GM19099 (cell line): ENCODE measurements around the gene GALNT1.

Experiments used
- POLR2A ChIP-seq: IDR thresholded peaks from 3 replicates; pipeline ENCODE4 v1.6.1; 2011; ENCODE audit warnings: low read depth; ENCODE audit not compliant: insufficient read length; ENCODE audit errors: extremely low read depth

The GALNT1 gene

DNA sequence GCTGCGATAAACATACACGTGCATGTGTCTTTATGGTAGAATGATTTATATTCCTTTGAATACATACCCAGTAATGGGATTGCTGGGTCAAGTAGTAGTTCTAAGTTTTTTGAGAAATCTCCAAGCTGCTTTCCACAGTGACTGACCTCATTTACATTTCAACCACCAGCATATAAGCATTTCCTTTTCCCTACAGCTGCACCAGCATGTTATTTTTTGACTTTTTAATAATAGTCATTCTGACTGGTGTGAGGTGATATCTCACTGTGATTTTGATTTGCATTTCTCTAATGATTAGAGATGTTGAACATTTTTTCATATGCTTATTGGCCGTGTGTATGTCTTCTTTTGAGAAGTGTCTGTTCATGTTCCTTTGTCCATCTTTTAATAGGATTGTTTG is 22.8 kb downstream of the GALNT1 start:
- TF ChIP-seq POLR2A = no peak

DNA sequence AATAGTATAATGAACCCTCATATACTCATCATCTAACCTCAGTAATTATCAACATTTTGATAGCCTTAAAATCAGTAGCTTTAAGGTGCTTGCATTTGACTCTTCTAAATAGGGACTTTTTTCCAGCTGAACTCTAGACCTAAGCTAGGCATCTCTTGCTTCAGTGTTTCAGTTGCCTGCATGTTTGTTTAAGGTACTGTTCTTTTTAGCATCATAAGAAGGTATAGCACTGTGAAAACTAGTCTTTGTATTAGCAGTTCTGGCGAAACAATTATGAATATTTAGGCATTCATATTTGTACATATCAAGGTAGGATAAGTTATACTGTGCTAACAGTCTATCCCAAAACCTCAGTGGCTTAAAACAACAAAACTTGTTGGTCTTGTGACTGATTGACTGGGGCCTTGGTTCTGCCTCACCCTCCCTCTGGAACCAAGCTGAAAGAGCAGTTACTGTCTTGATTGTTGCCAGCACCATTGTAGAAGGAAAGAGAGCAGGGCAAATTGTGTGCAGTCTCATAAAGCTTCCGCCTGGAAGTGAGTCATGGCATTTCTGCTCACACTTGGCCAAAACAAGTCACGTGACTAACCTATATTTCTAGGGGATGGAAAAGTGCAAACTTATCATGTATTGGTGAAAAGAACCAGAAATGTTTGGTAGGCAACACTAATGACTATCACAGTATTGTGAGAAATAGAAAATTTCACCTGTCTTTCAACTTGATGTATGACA is 24.3 kb downstream of the GALNT1 start:
- no peak for TF ChIP-seq POLR2A

DNA sequence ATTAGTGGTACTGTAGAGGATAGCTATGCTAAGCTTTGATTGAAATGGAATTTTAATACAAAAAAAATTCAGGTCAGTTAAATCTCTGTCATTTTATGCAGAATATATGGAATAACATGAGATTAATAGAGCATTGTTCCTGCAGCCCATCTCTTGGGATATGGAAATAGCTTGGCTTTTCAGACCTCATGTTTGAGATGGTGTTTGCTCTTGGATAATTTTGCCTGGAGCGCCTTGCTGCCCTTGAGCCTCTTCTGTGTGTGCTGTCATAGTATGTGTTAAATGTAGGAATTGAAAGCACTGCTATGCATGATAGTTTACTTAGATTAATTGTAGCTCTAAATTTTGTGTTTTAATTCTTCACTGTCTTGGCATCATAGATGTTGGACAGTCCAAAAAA is 27.7 kb downstream of the GALNT1 start:
- no peak for TF ChIP-seq POLR2A

DNA sequence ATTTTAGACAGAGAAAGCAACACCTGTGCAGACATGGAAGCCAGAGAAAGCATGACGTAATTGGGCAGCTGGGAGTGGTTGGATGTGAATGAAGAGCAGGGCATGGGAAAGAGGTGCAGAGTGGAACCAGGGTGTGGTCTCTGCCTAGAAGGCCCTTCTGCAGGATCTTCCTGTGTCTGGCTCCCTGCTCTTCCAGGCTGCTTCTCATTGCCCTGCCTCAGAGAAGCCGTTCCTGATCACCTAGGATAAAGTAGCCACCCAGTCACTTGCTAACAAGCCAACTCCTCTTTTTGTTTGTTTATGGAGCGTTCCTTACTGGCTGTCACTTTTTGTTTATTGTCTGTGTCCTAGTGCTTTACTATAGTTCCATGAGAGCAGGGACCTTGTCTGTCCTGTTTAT is 28.5 kb downstream of the GALNT1 start:
- no peak for TF ChIP-seq POLR2A

DNA sequence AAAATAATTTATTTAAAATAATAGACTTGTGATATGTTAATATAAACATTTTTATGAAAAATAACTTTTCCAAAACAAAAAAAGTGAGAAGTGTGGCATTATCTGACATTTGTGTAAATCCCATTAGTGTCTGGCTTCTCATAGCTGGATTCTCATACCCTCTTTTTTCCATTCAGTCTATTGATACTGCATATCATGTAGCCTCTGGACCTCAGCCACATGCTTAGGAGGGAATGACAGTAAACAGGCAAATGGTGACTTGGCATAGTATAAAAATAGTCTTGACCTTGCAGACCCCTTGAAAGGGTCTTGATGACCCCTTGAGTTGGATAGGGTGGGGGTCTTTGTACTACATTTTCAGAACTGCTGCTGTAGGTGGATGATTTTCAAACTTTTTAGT is 29.2 kb downstream of the GALNT1 start:
- TF ChIP-seq POLR2A = no peak

DNA sequence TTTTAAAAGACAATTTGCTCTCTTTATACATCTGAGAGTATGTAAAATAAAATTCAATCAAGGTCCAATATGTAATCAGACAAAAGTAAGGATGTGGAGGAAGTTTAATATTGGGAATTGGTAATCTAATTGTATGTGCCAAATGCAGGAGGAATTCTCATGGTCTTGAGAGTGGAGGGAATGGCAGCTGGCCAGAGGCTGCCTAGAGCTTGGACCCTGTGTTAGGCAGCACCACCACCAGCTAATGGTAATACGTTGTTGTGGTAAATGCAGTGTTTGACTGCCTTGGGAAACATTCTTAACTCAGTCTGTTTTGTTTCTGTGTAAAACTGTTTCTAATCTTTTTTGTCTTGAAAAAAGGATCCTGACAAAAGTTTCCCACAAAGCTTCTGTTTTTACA is 30.0 kb downstream of the GALNT1 start:
- TF ChIP-seq POLR2A = no peak

DNA sequence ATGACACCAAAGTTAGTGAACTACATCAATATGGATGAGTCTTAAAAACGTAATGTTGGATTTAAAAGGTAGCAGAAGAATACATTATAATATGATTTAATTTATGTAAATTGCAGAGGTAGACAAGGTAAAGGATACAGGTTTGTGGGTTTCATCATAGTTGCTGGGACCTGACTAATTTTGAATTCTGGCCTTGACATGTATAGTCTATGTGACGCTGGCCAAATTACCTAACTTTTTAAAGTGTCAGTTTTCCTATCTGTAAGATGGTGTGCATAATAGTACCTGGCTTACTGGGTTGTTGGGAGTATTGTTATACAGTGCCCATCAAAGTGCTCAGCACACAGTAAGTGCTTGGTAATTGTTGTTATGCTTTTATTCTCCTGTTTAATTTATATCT is 34.5 kb downstream of the GALNT1 start:
- no peak for TF ChIP-seq POLR2A

DNA sequence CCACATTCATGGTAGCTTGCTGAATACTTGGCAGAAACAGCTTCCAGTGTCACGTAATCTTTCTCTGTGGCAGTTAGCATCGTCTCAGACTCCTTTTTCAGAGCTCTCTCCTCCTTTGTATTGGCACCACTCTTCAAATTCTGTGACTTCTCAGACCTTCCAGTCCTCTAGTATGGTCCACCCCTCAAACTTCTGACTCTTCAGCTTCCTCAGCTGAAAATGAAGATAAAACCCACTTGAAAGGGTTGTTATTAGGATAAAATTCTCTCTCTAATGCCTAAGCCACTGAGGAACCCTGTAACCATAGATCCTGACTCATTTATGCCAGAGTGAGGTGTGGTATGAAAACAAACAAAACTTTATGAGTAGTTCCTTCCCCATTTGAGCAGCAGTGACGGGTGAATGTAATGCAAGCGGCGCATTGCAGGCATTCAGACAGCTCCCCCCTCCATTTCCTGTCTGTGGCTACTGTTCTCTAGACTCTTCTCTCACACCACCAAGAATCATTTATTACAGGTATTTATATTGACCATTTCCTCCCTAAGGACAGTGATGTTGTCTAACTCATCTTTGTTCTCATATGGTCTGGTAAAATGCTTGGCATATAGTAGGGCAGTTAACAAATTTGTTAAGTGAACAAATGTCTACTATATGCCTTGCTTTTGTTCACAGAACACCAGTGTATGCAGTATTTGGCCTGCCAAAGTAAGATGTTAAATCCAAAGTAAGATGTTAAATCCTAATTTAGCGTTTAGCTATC is 35.3 kb downstream of the GALNT1 start:
- TF ChIP-seq POLR2A = no peak

DNA sequence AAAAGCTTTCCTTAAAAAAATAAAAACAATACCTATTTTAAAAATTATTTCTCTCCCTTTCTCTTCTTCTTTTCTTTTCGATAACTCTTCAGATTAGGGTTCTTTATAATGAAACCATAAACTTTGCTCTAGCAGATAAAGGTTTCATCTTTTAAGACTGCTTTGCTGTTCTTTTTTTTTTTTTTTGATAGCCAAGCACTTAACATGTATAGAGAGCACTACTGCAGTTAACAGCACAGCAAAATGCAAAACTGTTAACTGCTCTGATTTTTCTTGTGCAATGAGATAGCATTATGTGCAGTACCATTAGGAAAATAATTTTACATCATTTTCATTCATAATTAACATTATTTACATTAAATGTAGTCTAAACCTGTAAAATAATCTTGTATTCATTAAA is 36.3 kb downstream of the GALNT1 start:
- TF ChIP-seq POLR2A = no peak

DNA sequence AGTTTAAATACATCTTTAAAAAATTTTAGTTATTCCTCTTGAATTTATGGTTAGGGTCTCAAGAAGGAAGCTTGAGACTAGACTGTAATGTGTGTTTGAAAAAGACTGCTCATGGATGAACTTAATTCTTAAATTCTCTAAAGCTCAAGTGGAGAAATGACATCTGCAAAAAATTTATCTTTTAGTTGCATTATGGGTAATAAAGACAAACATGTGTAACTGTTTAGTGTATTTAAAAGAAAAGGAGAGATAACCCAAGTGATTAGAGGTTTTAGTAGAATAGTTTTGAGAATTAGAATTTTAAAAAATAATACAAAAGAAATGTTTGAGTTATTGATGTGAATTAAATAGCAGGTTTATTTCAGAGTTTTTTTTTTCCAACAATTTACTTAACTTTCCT is 36.7 kb downstream of the GALNT1 start:
- TF ChIP-seq POLR2A = no peak

DNA sequence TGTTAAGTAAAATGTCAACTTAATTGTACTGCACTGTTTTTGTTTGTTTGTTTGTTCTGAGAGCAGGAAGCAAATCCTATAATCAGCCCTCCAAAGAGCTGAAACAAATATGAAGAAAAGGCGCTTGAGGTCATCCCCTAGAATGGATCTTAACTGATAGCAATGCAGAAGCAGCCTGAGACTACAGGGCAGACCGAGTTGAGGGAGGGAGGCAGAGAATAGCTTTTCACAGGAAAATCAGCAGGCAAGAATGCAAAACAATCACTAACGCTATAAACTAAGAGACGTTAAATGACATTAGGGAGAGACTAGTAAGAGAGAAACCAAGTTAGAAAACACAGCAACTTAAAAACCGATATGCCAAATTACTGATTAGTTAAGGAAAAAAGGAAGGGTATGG is 37.2 kb downstream of the GALNT1 start:
- no peak for TF ChIP-seq POLR2A

DNA sequence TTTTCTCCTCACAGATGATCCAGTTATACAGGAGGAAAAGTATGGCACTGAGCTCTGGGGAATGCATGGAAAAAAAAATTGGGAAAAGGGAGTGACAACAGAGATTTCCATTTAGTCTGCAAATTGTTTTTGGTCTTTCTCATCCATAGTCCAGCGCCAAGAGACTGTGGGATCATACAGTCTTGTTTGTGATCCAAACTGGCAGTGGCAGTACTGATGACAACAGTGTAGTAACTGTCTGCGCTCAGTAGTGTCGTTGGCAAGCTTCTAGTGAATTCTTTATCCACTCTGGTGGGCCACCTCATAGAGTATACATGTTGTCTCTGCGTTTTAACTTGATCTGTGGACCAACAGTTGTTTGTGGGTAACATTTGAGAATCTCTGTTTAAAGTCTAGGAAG is 37.9 kb downstream of the GALNT1 start:
- no peak for TF ChIP-seq POLR2A

DNA sequence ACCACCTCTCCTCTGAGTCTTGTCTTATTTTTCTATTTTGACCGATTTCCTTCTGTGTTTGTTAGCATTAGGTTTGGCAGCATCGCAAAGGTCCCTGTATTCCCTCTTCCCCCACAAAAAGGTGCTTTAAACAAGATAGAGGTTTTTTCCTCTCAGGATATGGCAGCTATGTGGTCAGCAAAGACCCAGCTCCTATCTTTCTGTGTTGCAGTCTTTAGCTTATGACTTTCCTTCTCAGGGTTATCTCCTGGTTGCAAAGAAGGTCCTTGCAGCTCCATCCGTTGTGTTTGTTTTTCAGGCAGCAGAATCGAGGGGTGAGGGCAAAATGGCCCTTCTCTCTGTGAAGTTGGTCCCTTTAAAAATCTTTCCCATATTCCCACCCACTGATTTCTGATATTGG is 38.4 kb downstream of the GALNT1 start:
- TF ChIP-seq POLR2A = no peak

DNA sequence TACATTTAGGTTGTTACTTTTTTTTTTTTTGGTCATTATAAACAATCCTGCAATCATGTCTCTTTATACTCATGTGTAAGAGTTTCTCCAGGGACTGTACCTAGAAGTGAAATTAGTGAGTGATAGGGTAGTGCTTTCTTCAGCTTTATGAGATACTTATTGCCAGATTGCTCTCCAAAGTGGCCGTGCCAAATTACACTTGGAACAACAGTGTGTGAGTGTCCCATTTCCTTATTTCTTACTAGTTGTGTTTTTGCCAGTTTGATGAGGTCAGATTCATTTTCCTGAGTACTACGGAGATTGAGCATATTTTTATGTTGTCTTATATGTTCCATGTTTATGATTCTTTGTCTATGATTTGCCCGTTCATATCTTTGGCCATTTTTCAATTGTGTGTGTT is 39.2 kb downstream of the GALNT1 start:
- TF ChIP-seq POLR2A = no peak

DNA sequence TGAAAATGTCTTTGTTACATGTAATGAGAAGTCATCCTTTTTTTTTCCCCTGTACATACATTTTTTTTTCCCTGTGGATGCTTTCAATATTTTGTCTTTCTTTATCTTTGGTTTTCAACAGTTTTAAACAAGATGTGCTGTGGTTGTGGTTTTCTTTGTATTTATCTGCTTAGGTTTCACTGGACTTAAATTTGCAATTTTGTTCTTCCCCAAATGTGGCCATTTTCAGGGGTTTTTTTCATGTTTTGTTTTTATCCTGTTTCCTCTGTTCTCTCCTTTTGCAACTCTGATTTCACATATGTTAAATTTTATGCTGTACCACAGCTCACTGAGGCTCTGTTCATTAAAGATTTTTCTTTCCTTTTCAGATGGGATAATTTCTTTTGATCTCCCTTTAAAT is 41.7 kb downstream of the GALNT1 start:
- no peak for TF ChIP-seq POLR2A

DNA sequence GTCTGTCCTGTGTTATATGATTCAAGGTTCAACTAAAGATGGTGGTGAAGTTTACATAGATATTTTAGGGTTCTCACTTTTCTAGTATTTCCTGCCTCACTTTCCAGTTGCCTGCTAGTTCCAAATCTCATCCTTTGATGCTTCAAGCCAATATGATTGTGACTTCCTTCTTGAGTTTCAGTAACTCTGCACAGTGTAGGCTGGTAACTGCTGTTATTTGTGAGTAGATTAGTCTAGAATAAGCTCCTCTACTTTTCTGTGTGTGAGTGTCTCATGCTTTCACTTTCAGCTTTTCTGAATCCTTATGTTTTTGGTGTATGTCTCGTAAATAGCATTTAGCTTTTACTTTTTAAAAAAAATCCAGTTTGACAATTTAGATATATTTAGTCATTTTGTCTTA is 42.6 kb downstream of the GALNT1 start:
- no peak for TF ChIP-seq POLR2A
